NCI-H1436 treated with DMSO at 0.1 percent for 48 hours (cell line): ENCODE results near the gene CCDC192.
"Not testable (repeated sequence)": the region's sequence is repeated elsewhere in the genome, so short reads cannot be mapped to it uniquely, and the experiment has no call there.

Source experiments
- DNase-seq: peaks from one replicate; lab custom pipeline; 2025; lab: John Stamatoyannopoulos, UW

CCDC192 gene

GRCh38 chr5:127847641-127848040, 144.4 kb downstream of the CCDC192 start:
- not testable (repeated sequence) for DNase-seq

DNA sequence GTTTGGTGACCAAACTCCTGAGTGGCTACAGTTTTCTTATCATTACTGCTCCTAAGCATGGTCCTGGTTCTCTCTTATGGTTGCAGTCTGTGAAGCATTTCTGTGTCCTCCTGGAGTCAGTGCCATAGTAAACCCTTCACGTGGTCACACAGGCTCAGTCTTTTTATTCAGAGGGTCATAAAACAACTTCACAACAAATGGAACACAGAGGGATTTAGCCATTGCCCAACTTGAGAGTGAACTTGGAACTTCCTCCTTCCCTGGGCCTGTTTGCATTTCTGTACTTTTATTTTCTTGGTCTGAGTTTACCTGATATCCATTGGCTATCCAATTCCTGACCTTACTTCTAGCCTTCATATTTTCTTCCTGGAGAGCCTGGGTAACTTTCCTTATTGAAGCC, 144.9 kb downstream of the CCDC192 start:
- no peak for DNase-seq

GRCh38 chr5:127849408-127849807, 146.2 kb downstream of the CCDC192 start:
- DNase-seq, result no peak

DNA sequence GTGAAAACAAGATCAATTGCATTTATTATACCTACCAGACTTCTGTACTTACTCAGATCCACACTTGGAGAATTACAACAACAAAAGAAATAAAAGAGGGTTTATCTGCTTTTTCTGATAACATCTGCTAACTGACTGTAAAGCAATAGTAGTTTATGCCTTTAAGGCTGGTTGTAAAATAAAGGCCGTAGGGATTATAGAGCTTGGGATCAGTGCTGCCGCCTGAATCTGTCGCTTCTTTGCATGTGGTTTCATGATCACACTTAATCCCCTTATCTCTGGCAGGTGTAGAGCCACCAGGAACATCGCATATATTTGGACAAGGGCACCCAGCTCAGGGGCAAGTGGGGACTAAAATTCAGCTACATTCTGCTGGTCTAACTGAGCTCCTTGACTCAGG, 146.7 kb downstream of the CCDC192 start:
- no peak for DNase-seq

GRCh38 chr5:127851964-127852363, 148.8 kb downstream of the CCDC192 start:
- DNase-seq, result no peak

- no peak for DNase-seq
Measured at GRCh38 chr5:127854520-127854919, 151.3 kb downstream of the CCDC192 start.

- no peak for DNase-seq
Measured at GRCh38 chr5:127856292-127856691, 153.1 kb downstream of the CCDC192 start.

DNA sequence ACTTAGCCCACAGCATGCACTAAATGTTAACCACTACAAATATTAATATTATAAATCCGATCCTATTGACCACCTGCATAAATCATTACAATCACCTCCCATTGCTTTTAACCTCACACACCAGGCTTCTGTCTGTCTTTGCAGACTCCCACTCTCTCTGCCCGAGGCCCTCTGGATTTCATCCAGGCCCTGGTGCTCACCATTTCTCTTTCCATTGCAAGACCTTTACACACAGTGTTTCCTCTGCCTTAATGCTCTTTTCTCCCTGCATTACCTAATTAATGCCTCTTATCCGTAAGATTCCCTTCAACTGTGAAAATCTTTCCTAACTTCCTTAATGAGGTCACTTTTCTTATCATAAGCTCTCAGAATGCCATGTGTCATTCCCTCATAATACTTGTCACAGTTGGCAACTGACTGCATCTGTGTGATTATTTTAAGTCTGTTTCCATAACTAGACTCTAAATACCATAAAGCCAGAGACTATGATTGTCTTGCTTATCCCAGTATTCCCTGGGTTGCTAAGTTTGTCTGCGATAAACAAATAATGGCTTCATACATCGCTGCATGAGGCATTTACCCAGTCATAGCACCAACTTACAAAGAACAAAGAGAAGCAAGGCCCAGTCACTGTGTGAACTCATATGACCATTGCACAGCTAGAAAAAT, 155.1 kb downstream of the CCDC192 start:
- DNase-seq, result no peak

- no peak for DNase-seq
Measured at GRCh38 chr5:127860291-127860690, 157.1 kb downstream of the CCDC192 start.

- no peak for DNase-seq
Measured at GRCh38 chr5:127863161-127863560, 160.0 kb downstream of the CCDC192 start.

- DNase-seq, result no peak
Measured at GRCh38 chr5:127863610-127864395, 160.6 kb downstream of the CCDC192 start.

DNA sequence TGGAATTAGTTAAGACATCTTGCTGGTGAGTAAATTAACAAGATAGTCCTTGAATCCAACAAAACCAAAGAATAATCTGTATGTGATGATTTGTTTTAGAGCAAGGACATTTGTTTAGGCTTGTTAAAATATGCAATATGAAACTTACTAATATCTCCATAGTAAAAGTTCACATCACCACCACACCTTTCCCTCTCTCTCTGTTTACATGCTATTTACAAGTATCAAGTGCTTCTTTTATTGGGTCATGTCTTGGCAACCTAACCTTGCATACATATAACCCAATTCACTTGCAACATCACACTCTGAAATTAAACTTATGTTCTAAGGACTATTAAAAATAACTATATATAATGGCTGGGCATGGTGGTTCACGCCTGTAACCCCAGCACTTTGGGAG, 161.3 kb downstream of the CCDC192 start:
- no peak for DNase-seq

- no peak for DNase-seq
Measured at GRCh38 chr5:127865273-127865672, 162.1 kb downstream of the CCDC192 start.

DNA sequence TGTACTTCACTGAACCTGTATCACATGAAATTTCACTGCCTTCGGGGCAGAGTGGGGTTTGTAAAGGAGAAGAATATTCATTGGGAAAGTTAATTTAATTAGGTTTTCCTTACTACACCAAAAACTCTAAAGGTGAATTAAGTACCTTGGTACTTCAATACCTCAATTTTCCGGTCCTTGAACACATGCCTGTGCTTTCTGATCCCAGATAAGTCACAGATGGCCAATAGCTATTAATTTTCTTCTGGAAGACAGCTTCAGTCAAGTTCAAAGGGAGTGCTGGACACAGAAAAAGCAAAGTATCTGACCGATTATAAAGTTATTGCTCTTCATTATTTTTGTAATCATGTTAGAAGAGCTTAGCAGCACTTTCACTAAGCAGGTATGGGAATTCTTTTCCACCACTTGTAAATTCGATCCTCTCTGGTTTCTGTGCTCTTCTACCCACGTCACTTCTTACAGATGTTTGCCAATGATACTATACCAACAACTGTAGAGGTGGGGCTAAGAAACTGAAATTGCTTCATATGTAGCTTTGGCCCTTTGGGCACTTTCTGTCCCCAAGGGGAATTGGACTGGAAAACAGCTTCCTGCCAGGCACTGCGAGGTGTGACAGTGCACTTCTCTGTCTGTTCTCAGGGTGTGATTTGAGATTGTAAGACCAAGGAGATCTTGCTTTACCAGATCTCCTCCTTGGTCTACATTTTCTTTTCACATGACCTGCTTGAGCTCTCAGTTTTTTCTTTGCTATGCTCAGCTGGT, 164.0 kb downstream of the CCDC192 start:
- DNase-seq, result no peak

DNA sequence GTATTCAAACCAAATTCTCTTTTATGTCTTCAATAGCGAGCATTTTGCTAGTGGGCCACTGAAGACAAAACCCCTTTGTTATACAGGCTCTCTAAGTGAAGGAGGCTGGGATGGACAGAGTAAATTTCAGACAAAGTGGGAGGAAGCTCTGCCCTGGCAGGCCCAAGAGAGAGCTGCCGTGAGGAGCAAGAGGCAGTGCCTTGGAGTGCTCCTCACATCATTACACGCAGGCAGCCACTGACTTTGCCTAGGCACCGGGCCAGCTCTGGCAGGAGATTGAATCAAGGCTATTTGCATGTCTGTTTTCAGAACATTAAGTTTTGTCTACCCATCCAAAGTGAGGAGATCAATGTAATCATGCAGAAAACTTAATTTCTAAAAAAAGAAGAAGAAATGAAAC, 167.7 kb downstream of the CCDC192 start:
- DNase-seq, result no peak

DNA sequence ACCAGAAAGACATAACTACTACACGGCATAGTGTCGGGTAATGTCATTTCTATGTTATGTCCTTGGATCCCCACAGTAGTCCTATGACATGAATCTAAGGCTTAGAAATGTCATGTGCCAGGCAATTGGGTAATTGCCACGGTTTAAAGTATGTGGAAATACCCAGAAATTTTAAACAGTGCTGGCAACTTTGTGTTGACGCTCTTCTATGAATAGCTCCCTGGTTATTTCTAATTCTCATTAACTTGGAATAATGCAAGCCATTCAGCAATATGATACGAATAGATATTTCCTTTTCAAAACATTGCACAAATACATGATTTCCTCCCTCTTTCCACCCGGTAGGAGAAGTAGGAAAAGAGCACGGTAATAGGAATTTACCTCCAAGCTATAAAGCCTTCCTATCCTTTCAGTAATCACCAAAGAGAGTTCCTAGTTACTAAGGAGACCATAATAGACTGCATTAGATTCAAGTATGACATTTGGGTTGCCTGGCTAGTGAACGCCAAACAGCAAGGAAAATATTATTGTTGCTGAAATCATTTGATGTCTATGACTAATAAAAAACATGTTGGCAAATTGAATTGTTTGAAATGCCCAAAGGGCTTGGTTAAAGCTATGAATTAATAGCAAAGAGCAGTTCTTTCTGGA, 168.4 kb downstream of the CCDC192 start:
- no peak for DNase-seq

GRCh38 chr5:127872494-127872893, 169.3 kb downstream of the CCDC192 start:
- no peak for DNase-seq

- DNase-seq, result no peak
Measured at GRCh38 chr5:127875235-127876021, 172.2 kb downstream of the CCDC192 start.

GRCh38 chr5:127876384-127876783, 173.2 kb downstream of the CCDC192 start:
- DNase-seq, result no peak

DNA sequence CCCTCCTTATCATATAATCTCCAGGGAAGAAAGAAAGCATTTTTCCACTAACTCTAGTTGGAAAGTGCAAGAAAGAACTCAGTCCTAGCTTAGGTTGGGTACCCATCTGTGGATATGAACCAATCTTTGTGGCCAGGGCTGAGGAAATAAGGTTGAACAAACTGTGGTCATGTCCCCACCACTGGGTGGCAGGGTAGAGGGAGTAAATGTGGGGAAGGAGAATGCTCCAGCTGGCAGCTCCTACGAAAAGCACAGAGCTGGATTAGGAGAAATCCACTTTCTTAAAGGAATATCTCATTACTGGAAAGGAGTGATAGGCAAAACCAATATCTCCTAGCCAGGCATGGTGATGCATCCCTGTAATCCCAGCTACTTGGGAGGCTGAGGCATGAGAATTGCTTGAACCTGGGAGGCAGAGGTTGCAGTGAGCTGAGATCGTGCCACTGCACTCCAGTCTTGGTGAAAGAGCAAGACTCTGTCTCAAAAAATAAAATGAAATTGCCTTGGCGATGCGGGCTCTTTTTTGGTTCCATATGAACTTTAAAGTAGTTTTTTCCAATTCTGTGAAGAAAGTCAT, 175.1 kb downstream of the CCDC192 start:
- no peak for DNase-seq

- no peak for DNase-seq
Measured at GRCh38 chr5:127884416-127884815, 181.2 kb downstream of the CCDC192 start.
